Measurements from ENCODE around the gene MCM5. TPM values are rescaled to one million over a fixed set of nuclear protein-coding genes. Genes with fewer than 3 reads are reported as not detected.
"Not testable (repeated sequence)": the region's sequence is repeated elsewhere in the genome, so short reads cannot be mapped to it uniquely, and the experiment has no call there.

Gene MCM5
- 10.8 TPM for total RNA-seq
- long read RNA-seq, transcript MCM5-201 (17 exons, 3,534 nt): major isoform, 15 of 27 reads
- long read RNA-seq, partial matches to known transcripts: 9 of 27 reads
- long read RNA-seq, other reads (novel, unspliced or antisense): 3 of 27 reads

GRCh38 chr22:35399678-35400500 lies at the start of gene MCM5:
Gene MCM5, plus strand, starts transcription at chr22:35400140. Its CDS starts 299 bp downstream, at chr22:35400439.
- ATAC-seq (peak; percentile 99), DNase-seq (peak; percentile 97)
- intact Hi-C loops (cut with micrococcal nuclease): no loop called here

DNA sequence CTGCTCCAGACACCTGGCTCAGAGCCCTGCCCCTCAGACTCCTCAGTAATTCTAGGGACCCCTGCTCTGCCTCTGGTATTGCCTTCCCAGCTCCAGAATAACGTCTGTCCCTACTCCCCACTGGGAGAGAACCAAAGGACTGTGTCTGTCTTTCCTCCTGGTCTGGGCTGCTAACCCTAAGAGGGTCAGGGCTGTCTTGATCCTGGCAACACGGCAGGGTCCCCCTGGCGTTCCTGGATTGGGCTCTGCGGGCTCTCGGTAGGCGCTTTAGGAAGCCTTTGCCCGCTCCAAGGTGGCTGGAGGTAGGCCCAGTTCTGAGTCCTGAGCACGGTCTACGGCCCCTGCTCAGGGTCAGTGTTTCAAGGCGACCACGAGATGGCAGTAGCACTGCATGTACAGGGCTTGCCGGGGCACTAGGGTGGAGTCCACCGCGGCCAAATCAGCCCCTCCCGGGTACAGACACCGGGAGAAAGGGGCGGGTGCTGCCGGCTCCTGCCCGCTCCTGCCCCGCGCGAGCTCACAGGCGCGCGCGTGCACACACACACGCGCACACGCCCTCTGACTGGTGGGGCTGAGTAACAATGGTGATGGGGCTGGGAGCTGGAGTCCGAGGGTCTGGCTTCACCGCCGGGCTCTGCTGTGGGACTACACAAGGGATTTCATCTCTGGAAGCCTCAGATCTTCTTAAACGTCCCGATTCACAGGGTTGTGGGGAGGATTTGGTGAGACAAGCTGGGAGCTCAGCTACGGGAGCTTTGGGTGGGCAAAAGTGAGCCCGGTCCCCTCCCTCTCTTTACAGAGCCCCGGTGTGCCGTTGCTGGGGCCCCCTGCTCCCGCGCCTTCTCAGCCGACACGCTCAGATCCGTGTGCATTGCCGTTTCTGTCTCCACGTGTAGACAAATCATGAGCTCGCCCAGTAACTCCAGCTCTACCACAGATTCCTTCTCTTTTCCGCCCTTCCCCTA lies 49.1 kb upstream of the MCM5 start:
- intact Hi-C loops (cut with micrococcal nuclease): no loop called here
- ATAC-seq (peak; percentile 86), DNase-seq (peak; percentile 93)

DNA sequence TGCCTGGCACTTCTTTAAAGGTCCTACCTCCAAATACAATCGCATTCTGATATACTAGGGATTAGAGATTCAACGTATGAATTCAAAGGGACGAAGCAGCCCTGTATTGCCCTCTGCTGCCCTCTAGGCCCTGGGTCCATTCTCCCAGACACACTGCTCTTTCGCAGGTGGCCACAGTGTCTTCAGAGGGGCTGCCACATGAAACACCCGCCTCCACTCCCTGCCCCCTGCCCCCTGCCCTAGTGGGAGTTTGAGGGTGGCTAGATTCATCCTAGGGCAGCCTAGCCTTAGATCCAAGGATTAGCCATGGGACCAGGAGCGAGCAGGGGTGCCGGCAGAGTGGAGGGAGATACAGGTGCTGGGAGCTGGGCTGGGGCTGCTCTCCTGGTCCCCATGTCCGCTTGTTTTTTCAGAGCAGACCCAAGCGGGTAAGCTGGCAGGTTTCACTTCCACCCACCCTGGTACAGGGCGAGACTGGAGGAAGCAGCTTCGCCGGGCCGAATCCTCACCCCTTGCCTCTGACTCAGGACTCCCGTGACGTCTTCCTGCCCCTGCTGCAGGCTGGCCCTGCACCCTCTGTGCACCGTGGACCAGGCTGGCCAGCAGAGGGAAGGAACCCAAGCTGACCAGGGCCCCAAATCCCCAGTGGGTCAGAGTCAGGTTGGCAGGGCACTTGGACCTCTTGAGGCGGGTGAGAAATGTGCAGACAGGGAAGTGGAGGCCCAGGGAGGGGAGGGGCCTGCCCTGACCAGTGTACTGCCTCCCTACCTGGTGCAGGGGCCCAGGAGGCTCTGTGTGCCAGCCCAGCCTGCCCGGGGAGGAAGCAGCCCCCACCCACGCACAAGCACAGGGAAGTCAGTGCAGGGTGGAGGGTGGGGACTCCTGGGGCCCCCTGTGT lies 47.5 kb upstream of the MCM5 start:
- intact Hi-C loops (cut with micrococcal nuclease): no loop called here
- ATAC-seq (peak; percentile 26), DNase-seq (peak; percentile 79)

DNA sequence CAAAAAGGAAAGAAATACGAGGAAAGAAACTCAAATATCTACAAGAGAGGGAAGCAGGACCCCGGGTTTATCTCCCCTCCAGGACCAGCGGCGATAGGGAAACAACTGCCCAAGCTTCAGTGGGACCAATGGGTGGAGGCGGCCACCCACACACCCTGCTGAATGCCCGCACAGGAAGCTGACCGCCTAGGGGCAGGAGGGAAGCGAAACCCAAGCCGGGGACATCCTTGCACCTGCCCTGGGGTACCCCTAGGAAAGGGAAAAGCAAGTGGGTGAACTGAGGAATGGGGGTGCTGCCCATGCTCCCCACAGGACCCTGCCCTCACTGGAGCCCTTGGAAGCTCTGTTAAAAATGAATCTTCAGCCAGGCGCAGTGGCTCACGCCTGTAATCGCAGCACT lies 46.6 kb upstream of the MCM5 start:
- intact Hi-C loops (cut with micrococcal nuclease): no loop called here
- no peak for ATAC-seq
- DNase-seq: peak; percentile 55

DNA sequence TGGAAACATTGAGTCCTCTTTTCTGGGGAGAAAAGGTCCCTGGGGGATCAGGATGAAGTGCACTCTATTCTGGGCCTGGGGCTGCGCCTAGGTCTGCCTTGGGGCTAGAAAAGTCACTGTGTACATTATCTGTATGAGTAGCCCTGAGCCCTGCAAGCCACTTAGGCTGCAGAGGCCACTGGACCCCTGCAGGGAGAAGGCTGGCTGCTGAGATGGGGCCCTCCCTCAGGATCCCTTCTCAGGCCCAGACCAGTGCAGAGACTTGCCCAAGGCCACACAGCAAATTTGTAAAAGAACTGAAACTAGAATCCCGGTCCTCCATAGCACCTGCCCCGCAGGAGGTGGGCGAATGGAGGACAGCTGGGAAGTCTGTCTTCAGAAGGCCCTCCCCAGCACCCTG lies 45.9 kb upstream of the MCM5 start:
- no peak for DNase-seq
- intact Hi-C loops (cut with micrococcal nuclease): no loop called here
- ATAC-seq: no peak

GRCh38 chr22:35357883-35358621 lies 41.9 kb upstream of the MCM5 start:
- intact Hi-C loops (cut with micrococcal nuclease): no loop called here
- DNase-seq: no peak
- no peak for ATAC-seq

GRCh38 chr22:35359380-35360065 lies 40.4 kb upstream of the MCM5 start:
- ATAC-seq: no peak

DNA sequence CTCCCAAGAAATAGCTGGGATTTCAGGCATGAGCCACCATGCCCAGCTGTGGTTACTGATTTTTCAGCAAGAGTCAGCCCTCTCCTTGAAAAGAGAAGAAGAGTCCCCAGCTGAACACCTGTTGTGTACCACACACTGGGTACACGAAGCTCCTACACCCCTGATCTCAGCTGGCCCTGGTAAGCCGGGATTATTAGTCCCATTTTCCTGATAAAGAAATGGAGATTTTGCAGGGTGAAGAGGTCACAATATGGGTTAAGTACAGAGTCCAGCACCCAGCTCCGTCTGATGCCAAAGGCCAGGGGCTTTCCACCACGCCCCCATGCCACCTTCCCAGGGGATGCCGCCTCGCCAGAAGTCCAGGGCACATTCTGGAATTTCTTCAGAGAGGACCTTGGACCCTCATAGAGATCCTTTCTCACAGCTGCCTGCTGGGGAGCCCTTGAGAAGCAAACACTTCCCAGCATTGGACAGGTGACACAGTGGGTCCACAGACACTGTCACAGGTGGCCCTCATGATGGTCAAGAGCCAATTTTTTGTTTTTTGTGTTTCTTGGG lies 38.9 kb upstream of the MCM5 start:
- DNase-seq: no peak
- ATAC-seq: no peak
- intact Hi-C loops (cut with micrococcal nuclease): no loop called here

More at GRCh38 chr22:35359380-35360065, 40.4 kb upstream of the MCM5 start:
- DNase-seq: no peak
- intact Hi-C loops (cut with micrococcal nuclease): no loop called here

GRCh38 chr22:35363566-35364086 lies 36.3 kb upstream of the MCM5 start:
- DNase-seq: no peak

GRCh38 chr22:35364230-35364629 lies 35.7 kb upstream of the MCM5 start:
- intact Hi-C loops (cut with micrococcal nuclease); DNase-seq: not testable (repeated sequence)
- peak; percentile 38 for ATAC-seq

More at GRCh38 chr22:35363566-35364086, 36.3 kb upstream of the MCM5 start:
- intact Hi-C loops (cut with micrococcal nuclease): no loop called here
- no peak for ATAC-seq

DNA sequence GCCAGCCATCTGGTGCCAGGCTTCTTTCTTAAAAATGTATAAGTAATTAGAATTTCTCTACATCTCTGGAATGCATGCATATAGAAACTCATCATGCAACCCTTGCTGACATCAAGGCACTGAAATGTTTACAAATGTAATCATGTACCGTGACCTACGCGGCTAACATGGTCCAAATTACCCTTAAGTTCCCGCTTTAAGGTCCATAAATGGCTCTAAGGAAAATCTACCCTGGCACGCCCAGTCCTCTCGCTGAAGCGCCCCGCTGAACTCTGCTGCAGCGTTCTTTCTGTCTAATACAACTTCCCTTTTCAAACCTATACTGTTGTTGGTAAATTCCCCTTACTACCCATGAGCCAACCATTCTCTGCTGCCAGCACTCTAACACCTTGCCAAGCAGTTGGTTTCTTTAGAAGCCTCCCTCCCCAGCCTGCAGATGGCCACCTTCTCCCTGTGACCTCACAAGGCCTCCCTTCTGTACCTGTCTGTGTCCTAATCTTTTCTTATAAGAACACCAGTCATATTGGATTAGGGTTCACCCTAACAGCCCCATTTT lies 32.5 kb upstream of the MCM5 start:
- intact Hi-C loops (cut with micrococcal nuclease): no loop called here
- DNase-seq (no peak), ATAC-seq (peak; percentile 24)

DNA sequence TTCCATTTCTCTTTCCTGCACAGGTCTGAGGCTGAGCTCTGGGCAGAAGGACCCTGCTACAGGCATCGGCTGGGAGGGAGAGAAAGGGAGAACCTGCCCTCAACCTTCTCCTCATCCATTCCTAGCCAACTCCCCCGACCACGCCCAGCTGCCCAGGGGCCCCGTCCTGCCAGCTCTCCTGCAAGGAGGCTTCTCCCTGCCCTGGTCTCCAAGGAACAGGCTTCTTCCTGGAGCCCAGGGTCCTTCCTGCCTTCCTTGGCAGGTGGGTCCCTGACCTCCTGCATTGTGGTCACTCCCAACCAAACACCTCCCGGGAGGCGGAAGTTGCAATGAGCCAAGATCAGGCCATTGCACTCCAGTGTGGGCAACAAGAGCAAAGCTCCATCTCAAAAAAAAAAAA lies 31.6 kb upstream of the MCM5 start:
- intact Hi-C loops (cut with micrococcal nuclease): no loop called here
- DNase-seq: no peak
- ATAC-seq: no peak

DNA sequence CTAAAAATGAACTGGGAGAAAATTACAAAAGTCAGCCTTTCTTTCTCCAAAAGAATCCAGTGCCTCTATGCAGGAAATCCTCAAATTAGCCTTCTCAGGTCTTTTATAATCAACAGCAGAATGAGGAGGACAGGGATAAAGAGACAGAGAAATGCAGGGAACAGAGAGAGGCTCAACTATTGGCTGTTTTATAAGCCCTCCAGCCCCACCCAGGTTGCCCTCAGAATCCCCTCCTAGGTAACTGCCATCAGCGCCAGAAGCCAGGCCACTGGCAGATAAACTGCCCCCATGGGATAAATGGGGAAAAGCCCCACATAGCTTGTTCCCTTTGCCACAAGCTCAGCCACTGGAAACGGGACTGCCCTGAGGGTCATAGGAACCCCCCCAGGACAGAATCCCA lies 29.9 kb upstream of the MCM5 start:
- intact Hi-C loops (cut with micrococcal nuclease): no loop called here
- ATAC-seq (no peak), DNase-seq (no peak)

DNA sequence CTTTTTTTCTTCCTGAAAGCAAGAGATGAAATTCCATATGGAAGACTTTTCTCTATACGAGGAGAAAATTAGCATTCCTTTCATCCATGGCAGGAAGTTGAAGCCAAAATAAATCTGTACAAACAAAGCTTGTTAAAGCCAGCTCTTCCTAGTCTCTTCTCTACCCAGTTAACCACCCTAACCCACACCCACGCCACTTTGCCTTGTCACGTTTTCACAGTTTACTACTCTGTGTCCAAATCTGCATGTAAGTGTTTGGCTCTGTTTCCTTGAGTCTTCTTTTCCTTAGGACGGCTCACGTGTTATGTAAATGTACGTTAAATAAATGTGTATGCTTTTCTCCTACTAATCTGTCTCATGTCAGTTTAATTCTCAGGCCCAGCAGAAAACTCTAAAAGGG lies 26.2 kb upstream of the MCM5 start:
- no peak for ATAC-seq
- DNase-seq: no peak
- intact Hi-C loops (cut with micrococcal nuclease): no loop called here

DNA sequence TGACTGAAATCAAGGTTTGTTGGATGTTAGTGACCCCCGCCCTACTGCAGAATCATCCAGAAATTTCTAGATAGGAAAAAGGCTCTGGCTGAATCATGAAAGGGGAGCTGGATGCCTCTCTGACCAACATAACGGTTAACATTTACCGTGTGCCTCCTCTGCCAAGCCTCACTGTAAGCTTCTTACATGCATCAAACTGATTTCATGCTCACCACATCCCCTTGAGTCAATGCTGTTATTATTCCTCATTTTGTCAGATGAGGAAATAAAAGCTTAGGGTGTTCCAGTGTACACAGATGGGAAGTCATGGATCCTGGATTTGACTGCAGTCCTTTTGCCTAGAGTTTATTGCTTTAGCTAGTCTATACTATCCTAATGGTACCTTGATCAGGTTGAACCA lies 24.9 kb upstream of the MCM5 start:
- ATAC-seq (no peak), DNase-seq (no peak)
- intact Hi-C loops (cut with micrococcal nuclease): no loop called here

- ATAC-seq (no peak), DNase-seq (no peak)
- intact Hi-C loops (cut with micrococcal nuclease): no loop called here
These were observed 24.4 kb upstream of the MCM5 start for GRCh38 chr22:35375526-35375925.

Measured in left ventricle myocardium superior (tissue), 1 donor.